ENCODE results near the gene NTM.

NTM gene

DNA sequence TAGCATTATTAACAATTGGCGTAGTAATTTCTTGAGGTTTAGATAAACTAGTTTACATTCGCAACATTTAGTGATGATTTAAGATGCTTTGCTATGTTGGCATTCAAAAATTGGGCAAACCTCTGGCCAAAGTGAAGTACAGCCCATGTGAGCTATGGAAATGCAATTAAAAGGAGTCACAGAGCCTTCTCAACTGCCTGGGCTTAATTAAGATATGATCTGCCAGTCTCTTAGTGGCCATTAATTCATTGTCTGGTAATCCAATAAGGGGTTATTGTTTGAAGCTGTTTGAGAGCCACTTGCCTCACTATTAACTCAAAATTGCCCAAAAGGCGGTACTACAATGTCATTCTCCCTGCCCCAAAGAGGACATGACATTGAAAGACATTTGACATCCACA lies 608.9 kb downstream of the NTM start:
- DNase-seq (ENCODE audit: low read depth in 1 of 2, low spot score in 1 of 2): no peak

- DNase-seq (ENCODE audit: low read depth in 1 of 2, low spot score in 1 of 2): no peak
Observed at GRCh38 chr11:131980199-131980598, 609.8 kb downstream of the NTM start.

DNA sequence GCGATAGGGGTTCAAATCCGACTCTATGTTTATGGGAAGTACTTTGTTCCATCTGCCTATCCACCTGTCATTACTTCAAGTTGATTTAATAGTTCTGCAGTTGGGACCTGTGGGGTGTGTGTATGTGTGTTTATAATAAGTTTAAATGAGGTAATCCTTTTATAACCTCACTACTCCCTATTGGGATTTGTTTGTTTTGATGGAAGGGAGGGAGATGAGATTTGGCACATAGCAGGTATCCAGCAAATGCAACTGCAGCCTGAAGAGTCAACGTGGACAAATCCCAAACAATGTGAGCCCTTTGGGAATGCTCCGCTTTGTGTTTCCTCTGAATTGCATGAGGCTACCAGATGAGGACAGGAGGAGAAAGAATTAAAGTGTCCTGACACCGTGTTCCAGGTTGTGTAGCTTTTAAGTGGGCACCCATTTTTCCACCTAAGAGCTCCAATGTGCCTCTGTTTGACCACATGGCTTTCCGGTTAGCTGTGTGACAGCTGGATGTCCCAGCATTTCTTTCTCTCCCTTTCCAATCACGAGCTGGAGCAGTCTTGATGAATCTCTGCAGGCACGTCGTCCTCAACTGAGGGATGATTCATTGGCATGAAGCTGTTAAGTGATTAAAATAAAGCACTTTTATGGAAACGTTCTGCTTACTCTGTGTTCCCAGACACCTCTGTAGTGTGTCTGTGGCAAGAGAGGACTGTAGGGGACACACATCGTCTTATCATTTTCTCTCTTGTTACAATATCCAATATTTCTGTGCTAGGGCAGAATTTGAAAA lies 610.7 kb downstream of the NTM start:
- no peak for DNase-seq (ENCODE audit: low read depth in 1 of 2, low spot score in 1 of 2)

DNA sequence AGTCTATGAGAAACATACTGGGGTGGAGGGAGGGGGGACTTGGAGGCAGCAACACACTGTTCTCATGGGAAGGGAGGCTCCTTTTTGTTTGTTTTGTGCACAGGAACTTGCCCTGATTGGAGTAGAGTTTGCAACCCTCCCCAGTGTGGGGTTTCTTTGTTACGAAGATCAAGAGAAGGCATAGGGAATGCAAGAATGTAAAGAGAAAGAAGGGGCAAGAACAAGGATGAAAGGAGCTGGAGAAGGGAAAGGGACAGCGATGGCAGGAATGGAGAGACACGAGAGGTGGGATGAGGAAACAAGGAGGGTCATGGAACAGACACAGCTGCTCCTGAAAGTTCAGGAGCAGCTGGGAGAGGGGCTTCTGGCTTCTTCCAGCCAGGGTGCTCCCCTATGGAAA lies 611.7 kb downstream of the NTM start:
- DNase-seq (ENCODE audit: low read depth in 1 of 2, low spot score in 1 of 2): no peak

- DNase-seq (ENCODE audit: low read depth in 1 of 2, low spot score in 1 of 2): no peak
Observed at GRCh38 chr11:131985846-131986301, 615.5 kb downstream of the NTM start.

DNA sequence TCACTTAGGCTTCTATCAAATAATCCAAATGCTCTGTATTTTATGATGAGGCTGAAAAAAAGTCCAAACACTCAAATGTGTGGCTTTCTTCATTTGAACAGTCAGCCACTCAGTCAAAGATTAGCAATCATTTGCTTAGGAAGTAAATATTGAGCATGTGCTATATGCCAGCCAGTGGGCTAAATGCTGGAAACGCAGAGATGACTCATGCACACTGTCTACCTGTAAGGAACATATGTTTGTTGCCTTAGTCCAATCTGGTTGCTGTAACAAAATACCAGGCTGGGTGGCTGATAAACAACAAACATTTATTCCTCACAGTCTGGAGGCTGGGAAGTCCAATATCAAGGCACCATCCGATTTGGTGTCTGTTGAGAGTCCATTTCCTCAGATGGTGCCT lies 617.3 kb downstream of the NTM start:
- DNase-seq (ENCODE audit: low read depth in 1 of 2, low spot score in 1 of 2): no peak

- DNase-seq (ENCODE audit: low read depth in 1 of 2, low spot score in 1 of 2): no peak
Observed at GRCh38 chr11:131991606-131992005, 621.2 kb downstream of the NTM start.

DNA sequence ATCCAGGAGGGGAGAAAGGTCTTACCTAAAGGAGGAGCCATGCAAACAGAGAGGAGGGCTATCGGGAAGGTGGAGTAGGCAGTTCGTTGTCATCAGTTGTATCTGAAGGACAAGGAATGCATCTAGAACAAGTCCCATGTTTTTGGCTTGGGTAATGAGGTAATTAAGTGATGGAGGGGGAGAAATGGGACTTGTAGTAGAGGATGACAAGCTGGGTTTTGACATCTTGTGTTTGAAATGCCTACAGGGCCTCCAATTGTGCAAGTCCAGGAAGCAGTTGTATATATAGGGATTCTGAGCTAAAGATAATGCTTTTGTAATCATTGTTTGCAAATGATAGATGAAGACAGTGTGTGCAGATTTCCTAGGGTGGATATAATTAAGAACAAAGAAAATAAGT lies 622.8 kb downstream of the NTM start:
- DNase-seq (ENCODE audit: low read depth in 1 of 2, low spot score in 1 of 2): no peak

GRCh38 chr11:131998020-131998419 lies 627.6 kb downstream of the NTM start:
- no peak for DNase-seq (ENCODE audit: low read depth in 1 of 2, low spot score in 1 of 2)

DNA sequence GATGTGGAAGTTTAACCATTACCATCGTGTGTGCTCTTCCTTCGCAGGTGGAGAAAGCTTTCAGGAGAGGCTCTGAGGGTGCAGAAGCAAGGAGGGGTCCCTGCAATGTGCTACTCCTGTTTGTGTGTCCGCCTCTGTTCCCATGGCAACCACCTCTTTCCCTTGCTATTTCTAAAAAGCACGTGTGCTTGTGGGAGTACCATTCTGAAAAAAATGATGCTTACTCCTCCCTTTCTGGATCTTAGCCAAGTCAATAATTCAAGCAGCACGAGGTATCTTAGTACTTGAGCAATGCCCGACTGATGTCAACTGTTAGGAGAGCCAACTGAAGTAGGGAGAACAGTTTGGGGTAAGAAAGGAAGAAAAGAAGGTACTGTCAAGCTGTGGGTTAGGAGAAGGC lies 628.7 kb downstream of the NTM start:
- DNase-seq (ENCODE audit: low read depth in 1 of 2, low spot score in 1 of 2): no peak

- DNase-seq (ENCODE audit: low read depth in 1 of 2, low spot score in 1 of 2): no peak
Observed at GRCh38 chr11:131999955-132000354, 629.5 kb downstream of the NTM start.

DNA sequence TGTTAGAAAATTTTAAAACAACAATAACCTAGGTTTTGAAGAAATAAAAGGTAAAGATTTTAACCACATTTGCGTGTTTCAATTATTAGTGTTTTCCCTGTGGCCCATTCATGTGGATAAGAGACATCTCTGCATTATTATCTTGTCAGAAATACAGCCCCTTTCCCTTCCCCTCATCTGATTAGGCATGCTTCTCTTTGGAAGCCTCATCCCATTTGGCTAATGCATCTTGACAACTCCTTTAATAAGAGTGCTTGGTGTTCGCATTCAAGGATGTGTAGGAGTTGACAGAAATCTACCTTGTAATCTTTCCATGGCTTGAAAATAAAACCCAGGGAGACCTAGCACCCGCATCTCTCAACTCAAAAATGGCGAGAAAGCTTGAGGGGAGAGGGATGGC lies 635.5 kb downstream of the NTM start:
- no peak for DNase-seq (ENCODE audit: low read depth in 1 of 2, low spot score in 1 of 2)

DNA sequence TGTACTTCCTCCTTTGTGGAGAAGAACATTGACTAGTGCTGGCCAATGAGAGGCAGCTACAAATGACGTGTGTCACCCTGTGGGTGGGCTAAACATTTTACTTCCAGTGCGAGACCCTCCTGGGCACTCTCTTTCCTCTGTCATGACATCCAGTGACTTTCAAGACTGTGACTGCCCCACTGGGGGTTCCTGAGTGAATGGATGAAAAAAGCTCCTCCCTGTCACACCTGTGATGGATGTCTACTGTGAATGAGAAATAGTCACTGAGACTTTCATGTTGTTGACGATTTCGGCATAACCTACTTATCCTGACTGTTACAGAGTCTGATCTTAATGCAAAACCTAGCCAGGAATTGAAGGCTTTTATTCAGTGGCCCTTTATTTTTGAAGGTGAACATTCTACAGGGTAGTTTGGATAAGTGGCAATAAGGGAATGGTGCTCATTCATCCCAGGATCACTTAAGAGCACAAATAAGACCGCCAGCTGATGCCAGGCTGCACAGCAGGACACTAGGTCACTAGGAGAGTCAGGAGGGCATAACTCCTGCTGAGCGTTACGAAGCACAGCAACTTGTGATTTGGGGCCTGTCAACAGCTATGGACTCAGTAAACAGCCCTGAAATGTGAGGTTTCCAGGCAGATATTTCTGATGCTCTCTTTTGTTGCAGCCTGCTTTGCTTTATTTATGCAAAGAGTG lies 636.6 kb downstream of the NTM start:
- DNase-seq (ENCODE audit: low read depth in 1 of 2, low spot score in 1 of 2): no peak

DNA sequence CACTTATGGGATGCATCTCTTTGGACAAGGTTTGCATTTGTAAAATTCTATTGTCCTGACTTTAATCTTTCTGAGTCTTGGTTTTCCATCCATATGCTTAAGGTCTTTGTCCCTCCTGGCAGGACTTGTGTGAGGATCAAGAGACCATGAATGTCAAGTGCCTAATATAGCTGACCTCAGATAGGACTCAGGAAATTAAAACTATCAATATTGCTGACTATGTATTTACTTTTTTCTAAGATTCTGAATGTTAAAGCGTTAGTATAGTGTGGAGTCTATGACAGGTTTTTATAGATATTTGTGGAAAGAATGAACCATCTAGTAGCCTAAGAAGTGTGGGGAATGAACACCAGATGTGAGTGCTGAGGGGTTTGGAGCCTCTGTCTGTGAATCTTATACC lies 637.8 kb downstream of the NTM start:
- DNase-seq (ENCODE audit: low read depth in 1 of 2, low spot score in 1 of 2): no peak

DNA sequence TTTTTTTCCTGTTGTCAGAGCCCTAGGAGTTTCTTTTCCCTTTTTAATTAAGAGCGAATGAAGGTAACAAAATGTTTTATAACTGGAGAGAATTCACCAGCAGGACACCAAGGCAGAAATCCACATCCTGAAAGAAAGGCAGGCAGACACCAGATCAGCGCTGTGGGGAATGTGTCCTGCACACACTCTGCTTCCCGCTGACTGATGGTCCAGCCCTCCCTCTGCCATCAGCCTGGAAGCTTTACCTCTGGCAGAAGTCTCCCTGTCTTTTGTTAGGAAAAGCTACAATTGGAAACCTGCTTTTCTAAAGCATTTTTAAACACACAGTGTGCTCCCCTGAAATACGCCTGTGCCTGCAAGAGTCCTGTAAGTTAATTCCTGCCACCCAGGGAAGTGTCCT lies 638.5 kb downstream of the NTM start:
- DNase-seq (ENCODE audit: low read depth in 1 of 2, low spot score in 1 of 2): no peak

DNA sequence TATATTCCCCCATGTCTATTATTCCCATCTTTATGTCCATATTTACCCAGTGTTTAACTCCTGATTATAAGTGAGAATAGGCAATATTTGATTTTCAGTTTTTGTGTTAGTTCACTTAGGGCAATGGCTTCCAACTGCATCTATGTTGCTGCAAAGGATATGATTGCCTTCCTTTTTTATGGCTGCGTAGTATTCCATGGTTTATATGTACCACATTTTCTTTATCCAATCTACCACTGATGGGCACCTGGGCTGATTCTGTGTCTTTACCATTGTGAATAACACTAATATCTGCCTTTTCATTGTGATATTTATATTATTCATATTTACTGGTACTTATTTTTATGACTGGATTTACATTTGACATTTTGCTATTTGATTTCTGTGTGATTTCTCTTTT lies 649.6 kb downstream of the NTM start:
- DNase-seq (ENCODE audit: low read depth in 1 of 2, low spot score in 1 of 2): no peak

DNA sequence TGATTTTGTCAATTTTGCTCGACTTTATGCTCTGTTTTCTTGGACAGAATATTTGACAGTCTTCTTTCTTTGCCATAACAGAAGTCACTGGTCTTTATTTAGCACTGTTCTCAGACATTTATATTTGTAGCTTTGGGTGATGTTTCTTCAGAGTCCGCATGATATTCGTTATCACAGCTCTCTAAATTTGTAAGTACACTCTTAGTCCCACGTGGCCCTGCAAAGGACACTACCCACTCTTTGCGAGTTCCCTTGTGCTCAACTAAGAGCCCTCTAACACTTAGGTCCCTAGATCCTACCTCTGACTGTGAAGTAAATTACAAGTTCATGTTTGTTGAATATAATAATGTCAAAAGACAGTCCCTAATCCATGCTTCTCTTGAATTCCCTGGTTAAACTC lies 651.9 kb downstream of the NTM start:
- DNase-seq (ENCODE audit: low read depth in 1 of 2, low spot score in 1 of 2): no peak

GRCh38 chr11:132022733-132023478 lies 652.5 kb downstream of the NTM start:
- DNase-seq (ENCODE audit: low read depth in 1 of 2, low spot score in 1 of 2): no peak

DNA sequence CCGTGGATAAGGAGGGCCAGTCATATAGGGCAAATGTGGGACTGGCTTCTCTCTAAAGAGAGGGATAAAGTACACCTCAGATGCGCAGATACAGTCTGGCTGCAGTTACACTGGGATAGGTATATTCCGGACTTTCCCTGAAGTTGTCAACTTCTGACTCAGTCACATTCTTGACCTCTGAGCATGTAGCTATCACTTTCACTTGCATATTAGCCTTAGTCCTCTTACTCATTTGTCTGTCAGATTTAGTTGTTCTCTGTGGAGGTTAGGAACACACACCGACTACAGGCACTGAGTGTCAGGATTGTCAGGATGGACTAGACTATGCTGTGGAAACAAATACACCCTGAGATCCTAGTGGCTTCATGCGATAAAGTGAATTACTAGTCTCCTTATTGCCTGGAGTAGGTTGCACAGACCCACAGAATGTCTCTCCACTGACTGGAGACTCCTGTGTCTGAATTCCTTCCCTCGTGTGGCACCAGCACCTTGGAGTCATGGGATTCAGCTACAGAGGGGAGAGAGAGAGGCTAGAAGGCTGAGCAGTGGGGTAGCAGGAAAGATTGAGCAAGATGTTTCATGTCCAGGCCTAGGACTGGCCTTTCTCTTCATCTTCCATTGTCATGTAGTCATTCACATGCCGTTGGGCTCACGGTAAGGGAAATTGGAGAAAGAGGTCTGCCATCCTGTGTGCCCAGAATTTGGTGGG lies 654.3 kb downstream of the NTM start:
- DNase-seq (ENCODE audit: low read depth in 1 of 2, low spot score in 1 of 2): no peak

GRCh38 chr11:132026746-132027145 lies 656.3 kb downstream of the NTM start:
- DNase-seq (ENCODE audit: low read depth in 1 of 2, low spot score in 1 of 2): no peak
